A549 (cell line): ENCODE data around the gene CA10.

Experiments
- CHD2 ChIP-seq: fragments of 150-350 bp; IDR thresholded peaks from 2 replicates; pipeline ENCODE4 v1.6.1; 2014; ENCODE audit warnings: low read length; ENCODE audit not compliant: partially characterized antibody
- POLR2A ChIP-seq: IDR thresholded peaks from 2 replicates; pipeline ENCODE4 v1.6.1; 2012; ENCODE audit warnings: mild to moderate bottlenecking, low read length
- SMC3 ChIP-seq: fragments of >200 bp; sonication (Bioruptor Twin); formaldehyde crosslinking; IDR thresholded peaks from 3 replicates; pipeline ENCODE4 v1.6.1; 2018; ENCODE audit warnings: inconsistent platforms
- TF ChIP-seq, protein P1 (sequence below): fragments of >200 bp; sonication (Bioruptor Twin); formaldehyde crosslinking; IDR thresholded peaks from 3 replicates; pipeline ENCODE4 v1.5.1; 2016
- TF ChIP-seq, protein P2 (sequence below): IDR thresholded peaks from 2 replicates; pipeline ENCODE4 v1.6.1; 2012
- TF ChIP-seq, protein P3 (sequence below): fragments of 200-600 bp; sonication (generic); IDR thresholded peaks from 2 replicates; pipeline ENCODE4 v1.6.1; 2016; ENCODE audit warnings: antibody characterized with exemption, mild to moderate bottlenecking, moderate library complexity

DNA sequence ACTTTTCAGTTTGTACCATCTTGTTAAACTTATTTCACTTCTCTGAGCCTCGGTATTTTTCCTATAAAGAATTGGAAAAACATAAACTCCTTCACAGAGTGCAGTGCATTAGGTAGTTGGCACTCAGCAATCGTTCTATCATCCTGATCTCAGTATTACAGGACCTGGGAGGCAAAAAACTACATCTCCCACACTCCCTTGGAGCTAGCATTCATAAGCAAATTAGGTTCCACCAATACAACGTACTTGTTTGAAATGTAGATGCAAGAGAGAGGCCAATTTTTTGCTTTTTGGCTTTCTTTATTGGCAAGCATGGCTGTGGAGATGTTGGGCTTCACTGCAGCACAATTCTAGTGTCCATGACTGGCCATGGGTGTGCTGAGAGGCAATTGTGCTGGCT, 285.2 kb downstream of the CA10 start:
- TF ChIP-seq, protein P1, sequence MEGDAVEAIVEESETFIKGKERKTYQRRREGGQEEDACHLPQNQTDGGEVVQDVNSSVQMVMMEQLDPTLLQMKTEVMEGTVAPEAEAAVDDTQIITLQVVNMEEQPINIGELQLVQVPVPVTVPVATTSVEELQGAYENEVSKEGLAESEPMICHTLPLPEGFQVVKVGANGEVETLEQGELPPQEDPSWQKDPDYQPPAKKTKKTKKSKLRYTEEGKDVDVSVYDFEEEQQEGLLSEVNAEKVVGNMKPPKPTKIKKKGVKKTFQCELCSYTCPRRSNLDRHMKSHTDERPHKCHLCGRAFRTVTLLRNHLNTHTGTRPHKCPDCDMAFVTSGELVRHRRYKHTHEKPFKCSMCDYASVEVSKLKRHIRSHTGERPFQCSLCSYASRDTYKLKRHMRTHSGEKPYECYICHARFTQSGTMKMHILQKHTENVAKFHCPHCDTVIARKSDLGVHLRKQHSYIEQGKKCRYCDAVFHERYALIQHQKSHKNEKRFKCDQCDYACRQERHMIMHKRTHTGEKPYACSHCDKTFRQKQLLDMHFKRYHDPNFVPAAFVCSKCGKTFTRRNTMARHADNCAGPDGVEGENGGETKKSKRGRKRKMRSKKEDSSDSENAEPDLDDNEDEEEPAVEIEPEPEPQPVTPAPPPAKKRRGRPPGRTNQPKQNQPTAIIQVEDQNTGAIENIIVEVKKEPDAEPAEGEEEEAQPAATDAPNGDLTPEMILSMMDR, result no peak
- no peak for TF ChIP-seq CHD2
- TF ChIP-seq, protein P2, sequence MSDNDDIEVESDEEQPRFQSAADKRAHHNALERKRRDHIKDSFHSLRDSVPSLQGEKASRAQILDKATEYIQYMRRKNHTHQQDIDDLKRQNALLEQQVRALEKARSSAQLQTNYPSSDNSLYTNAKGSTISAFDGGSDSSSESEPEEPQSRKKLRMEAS, result no peak
- TF ChIP-seq SMC3, result no peak
- TF ChIP-seq, protein P3, sequence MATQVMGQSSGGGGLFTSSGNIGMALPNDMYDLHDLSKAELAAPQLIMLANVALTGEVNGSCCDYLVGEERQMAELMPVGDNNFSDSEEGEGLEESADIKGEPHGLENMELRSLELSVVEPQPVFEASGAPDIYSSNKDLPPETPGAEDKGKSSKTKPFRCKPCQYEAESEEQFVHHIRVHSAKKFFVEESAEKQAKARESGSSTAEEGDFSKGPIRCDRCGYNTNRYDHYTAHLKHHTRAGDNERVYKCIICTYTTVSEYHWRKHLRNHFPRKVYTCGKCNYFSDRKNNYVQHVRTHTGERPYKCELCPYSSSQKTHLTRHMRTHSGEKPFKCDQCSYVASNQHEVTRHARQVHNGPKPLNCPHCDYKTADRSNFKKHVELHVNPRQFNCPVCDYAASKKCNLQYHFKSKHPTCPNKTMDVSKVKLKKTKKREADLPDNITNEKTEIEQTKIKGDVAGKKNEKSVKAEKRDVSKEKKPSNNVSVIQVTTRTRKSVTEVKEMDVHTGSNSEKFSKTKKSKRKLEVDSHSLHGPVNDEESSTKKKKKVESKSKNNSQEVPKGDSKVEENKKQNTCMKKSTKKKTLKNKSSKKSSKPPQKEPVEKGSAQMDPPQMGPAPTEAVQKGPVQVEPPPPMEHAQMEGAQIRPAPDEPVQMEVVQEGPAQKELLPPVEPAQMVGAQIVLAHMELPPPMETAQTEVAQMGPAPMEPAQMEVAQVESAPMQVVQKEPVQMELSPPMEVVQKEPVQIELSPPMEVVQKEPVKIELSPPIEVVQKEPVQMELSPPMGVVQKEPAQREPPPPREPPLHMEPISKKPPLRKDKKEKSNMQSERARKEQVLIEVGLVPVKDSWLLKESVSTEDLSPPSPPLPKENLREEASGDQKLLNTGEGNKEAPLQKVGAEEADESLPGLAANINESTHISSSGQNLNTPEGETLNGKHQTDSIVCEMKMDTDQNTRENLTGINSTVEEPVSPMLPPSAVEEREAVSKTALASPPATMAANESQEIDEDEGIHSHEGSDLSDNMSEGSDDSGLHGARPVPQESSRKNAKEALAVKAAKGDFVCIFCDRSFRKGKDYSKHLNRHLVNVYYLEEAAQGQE, result no peak
- no peak for TF ChIP-seq POLR2A
